K562 (cell line): ENCODE data around the gene FCHSD1. TPM values are rescaled to one million over a fixed set of nuclear protein-coding genes. Genes with fewer than 3 reads are reported as not detected.
A peak's percentile ranks its signal among the peaks of the same experiment; 100 is the strongest.

ENCODE experiments used
- BCOR ChIP-seq: fragments of 450-650 bp; IDR thresholded peaks from 2 replicates; pipeline ENCODE4 v1.6.1; 2016
- CC2D1A ChIP-seq: fragments of 450-650 bp; IDR thresholded peaks from 2 replicates; pipeline ENCODE4 v1.6.1; 2017; ENCODE audit warnings: mild to moderate bottlenecking
- CGGBP1 ChIP-seq: fragments of 250-450 bp; sonication (Bioruptor Pico); IDR thresholded peaks from 2 replicates; pipeline ENCODE4 v1.9.0; 2021; ENCODE audit warnings: mild to moderate bottlenecking
- DDX20 ChIP-seq: fragments of 450-650 bp; IDR thresholded peaks from 2 replicates; pipeline ENCODE4 v1.6.1; 2016; ENCODE audit warnings: missing genetic modification characterization, low read depth, mild to moderate bottlenecking, missing compliant biosample characterization, moderate library complexity
- EWSR1 ChIP-seq: fragments of 450-650 bp; IDR thresholded peaks from 2 replicates; pipeline ENCODE4 v1.6.1; 2018; ENCODE audit warnings: borderline replicate concordance, mild to moderate bottlenecking, low read depth, moderate library complexity; ENCODE audit not compliant: partially characterized antibody
- GATAD2B ChIP-seq: fragments of 450-650 bp; IDR thresholded peaks from 2 replicates; pipeline ENCODE4 v1.6.1; 2017; ENCODE audit warnings: mild to moderate bottlenecking, borderline replicate concordance
- HEY1 ChIP-seq: fragments of 250-450 bp; sonication (Bioruptor Pico); IDR thresholded peaks from 2 replicates; pipeline ENCODE4 v1.5.0; 2020; ENCODE audit warnings: mild to moderate bottlenecking, moderate library complexity, borderline replicate concordance
- HIVEP1 ChIP-seq: fragments of 250-450 bp; sonication (Bioruptor Pico); IDR thresholded peaks from 2 replicates; pipeline ENCODE4 v1.4.0; 2020; ENCODE audit warnings: mild to moderate bottlenecking
- ILK ChIP-seq: fragments of 450-650 bp; IDR thresholded peaks from 2 replicates; pipeline ENCODE4 v1.6.1; 2016; ENCODE audit warnings: missing genetic modification characterization, low read depth, mild to moderate bottlenecking, missing compliant biosample characterization, moderate library complexity, borderline replicate concordance
- JUNB ChIP-seq: fragments of 450-650 bp; formaldehyde crosslinking; conservative IDR thresholded peaks from 2 replicates; pipeline ENCODE4 v1.4.0; 2020; ENCODE audit warnings: mild to moderate bottlenecking
- KAT7 ChIP-seq: sonication (generic); formaldehyde crosslinking; IDR thresholded peaks from 2 replicates; pipeline ENCODE4 v1.8.0; 2022; ENCODE audit warnings: missing genetic modification reagents, mild to moderate bottlenecking, borderline replicate concordance
- MEIS2 ChIP-seq: fragments of 450-650 bp; IDR thresholded peaks from 2 replicates; pipeline ENCODE4 v1.6.1; 2014; ENCODE audit warnings: mild to moderate bottlenecking; ENCODE audit not compliant: partially characterized antibody
- NONO ChIP-seq, 2 experiments: fragments of 200-400 bp in 1 of 2; fragments of 450-650 bp in 1 of 2; formaldehyde crosslinking in 1 of 2; IDR thresholded peaks; 2 replicates each; pipeline ENCODE4 v1.6.1; 2017; ENCODE audit warnings: low read depth in 2 of 2, mild to moderate bottlenecking in 2 of 2, moderate library complexity in 2 of 2, low read length in 1 of 2
- NR1H2 ChIP-seq: sonication (generic); formaldehyde crosslinking; IDR thresholded peaks from 2 replicates; pipeline ENCODE4 v1.4.0; 2020; ENCODE audit warnings: mild to moderate bottlenecking, missing genetic modification reagents
- PATZ1 ChIP-seq: fragments of 250-450 bp; sonication (Bioruptor Pico); IDR thresholded peaks from 2 replicates; pipeline ENCODE4 v1.5.0; 2020; ENCODE audit warnings: mild to moderate bottlenecking, borderline replicate concordance
- SMAD3 ChIP-seq: fragments of 450-650 bp; formaldehyde crosslinking; conservative IDR thresholded peaks from 2 replicates; pipeline ENCODE4 v1.4.0; 2020; ENCODE audit warnings: mild to moderate bottlenecking
- SRF ChIP-seq, 2 experiments: fragments of 250-450, 450-650 bp in 1 of 2; sonication (Bioruptor Pico) in 1 of 2; sonication (generic) in 1 of 2; formaldehyde crosslinking; IDR thresholded peaks; 2 replicates each; pipeline versions ENCODE4 v1.5.0 to v1.5.1; 2020 to 2022; ENCODE audit warnings: mild to moderate bottlenecking in 1 of 2, missing genetic modification reagents in 1 of 2
- SUPT5H ChIP-seq: fragments of 450-650 bp; IDR thresholded peaks from 2 replicates; pipeline ENCODE4 v1.6.1; 2016
- TEAD1 ChIP-seq, 2 experiments: fragments of 450-650 bp in 1 of 2; sonication (generic) in 1 of 2; formaldehyde crosslinking; IDR thresholded peaks; 2 replicates each; pipeline versions ENCODE4 v1.4.0 to v1.8.0; 2020 to 2022; ENCODE audit warnings: mild to moderate bottlenecking in 2 of 2, missing genetic modification reagents in 1 of 2
- ZFX ChIP-seq: sonication (generic); formaldehyde crosslinking; IDR thresholded peaks from 2 replicates; pipeline ENCODE4 v1.8.0; 2022; ENCODE audit warnings: mild to moderate bottlenecking, missing genetic modification reagents, moderate library complexity
- ZKSCAN8 ChIP-seq: fragments of 200-800 bp; sonication (Bioruptor generic); IDR thresholded peaks from 2 replicates; pipeline ENCODE4 v1.6.1; 2016; ENCODE audit warnings: missing genetic modification characterization, missing compliant biosample characterization
- ZNF133 ChIP-seq: fragments of 250-450 bp; sonication (Bioruptor Pico); IDR thresholded peaks from 2 replicates; pipeline ENCODE4 v1.4.0; 2020; ENCODE audit warnings: mild to moderate bottlenecking
- ZNF316 ChIP-seq: fragments of 450-650 bp; IDR thresholded peaks from 2 replicates; pipeline ENCODE4 v1.6.1; 2016
- ZNF507 ChIP-seq: conservative IDR thresholded peaks from 2 replicates; pipeline ENCODE4 v1.6.1; 2017; ENCODE audit warnings: missing genetic modification characterization, missing compliant biosample characterization
- ZSCAN32 ChIP-seq: fragments of 450-650 bp; formaldehyde crosslinking; IDR thresholded peaks from 2 replicates; pipeline ENCODE4 v1.4.0; 2020; ENCODE audit warnings: mild to moderate bottlenecking, moderate library complexity
- polyA plus RNA-seq, 8 experiments: library from polyadenylated mRNA; depleted of rRNA in 4 of 8; stranded (reverse) in 5 of 8; unstranded in 3 of 8; fragments of >200 nt; fragmentation: Nextera tagmentation in 2 of 8; fragmentation: Illumina TruSeq in 1 of 8; extraction: Ambion mirVana in 2 of 8; extraction: Trizol in 1 of 8; gene quantifications; 2 replicates each; pipeline versions ENCODE4 v1.2.1 to v1.2.3, GENCODE V29; 2011 to 2014; ENCODE audit warnings: inconsistent platforms in 1 of 8, missing spikeins in 1 of 8
- total RNA-seq, 7 experiments: library from RNA; depleted of rRNA in 6 of 7; stranded (reverse); fragments of >200 nt in 6 of 7; fragmentation: Illumina TruSeq in 2 of 7; extraction: Trizol in 2 of 7; gene quantifications; 2 replicates each; pipeline versions ENCODE4 v1.2.1 to v1.2.3, GENCODE V29; 2011 to 2021; ENCODE audit warnings: low replicate concordance in 1 of 7
- TF ChIP-seq, protein P1 (sequence below), 2 experiments: fragments of 250-450 bp in 1 of 2; fragments of 450-650 bp in 1 of 2; sonication (Bioruptor Pico) in 1 of 2; IDR thresholded peaks; 2 replicates each; pipeline versions ENCODE4 v1.6.1 to v1.8.0; 2016 to 2021; ENCODE audit warnings: mild to moderate bottlenecking in 2 of 2, moderate library complexity in 2 of 2, missing compliant biosample characterization in 1 of 2, missing genetic modification characterization in 1 of 2

The FCHSD1 gene
- total and polyA plus RNA-seq, 9 of the 15 experiments (the other 6 are each of a cell fraction or from before 2014, with no cell fraction given) = 0.35 to 37.5 (median 13.6) TPM

DNA sequence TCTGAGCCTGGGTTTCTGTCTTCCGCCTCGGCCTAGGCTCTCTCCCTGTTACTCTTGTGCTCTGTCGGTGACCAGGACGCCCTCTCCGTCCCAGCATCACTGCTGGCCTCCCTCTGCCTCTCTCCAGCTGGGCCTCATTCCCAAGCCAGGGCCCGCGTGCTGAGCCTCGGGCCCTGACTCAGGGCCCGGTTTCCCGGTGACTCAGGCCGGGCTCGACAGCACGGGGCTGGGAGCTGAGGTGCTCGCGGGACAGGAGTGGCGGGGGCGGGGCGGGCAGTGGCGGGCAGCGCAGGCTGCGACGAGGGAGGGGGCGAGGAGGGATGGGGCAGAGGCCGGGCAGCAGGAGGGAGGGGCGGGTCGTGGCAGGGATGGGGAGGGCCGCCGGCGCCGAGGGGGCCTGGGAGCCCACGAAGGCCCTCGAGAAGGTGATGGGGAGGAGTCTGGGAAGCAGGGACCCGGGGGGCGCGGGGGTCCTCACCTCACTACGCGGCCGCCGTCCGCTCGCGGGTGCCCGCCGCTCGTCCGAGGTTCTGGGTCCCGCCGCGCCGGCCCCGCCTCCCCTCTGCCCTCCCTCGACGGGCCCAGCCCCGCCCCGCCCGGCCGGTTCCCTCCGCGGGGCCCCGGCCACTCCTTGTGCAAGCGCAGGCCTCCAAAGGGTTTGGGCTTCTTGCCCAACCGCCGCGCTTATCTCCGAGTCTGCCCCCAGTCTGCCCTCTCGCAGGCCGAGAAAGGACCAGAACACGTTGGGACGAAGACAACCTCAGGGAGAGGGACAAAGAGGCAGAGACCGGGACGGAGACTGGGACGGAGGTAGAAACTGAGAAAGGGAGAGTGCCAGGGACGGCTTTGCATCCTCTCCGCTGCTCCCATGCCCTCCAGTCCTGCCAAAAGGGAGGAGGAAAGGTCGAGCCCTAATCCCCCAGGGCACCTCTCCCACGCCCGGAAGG, 30.8 kb upstream of the FCHSD1 start, which contains the start of gene ARAP3 (continued):
- TF ChIP-seq NONO (IDR thresholded peaks at IDR 0.05; ENCODE audit: low read depth in 2 of 2, low read length in 1 of 2) (no peak; a peak in 1 of 4 replicates), DDX20 (tag) (no peak), PATZ1 (CRISPR knock-in tag) (no peak), SMAD3 (CRISPR knock-in tag) (0 out of 2 replicates have a peak, but pooled peaks have one; percentile 45), ZNF507 (tag) (no peak), MEIS2 (no peak), JUNB (no peak), ZFX (peak; percentile 88), TEAD1 (CRISPR knock-in tag; IDR thresholded peaks at IDR 0.05) (no peak), SRF (CRISPR knock-in tag; IDR thresholded peaks at IDR 0.05) (no peak), ILK (no peak), NR1H2 (no peak), SUPT5H (peak; percentile 13; the same call in 1 of the 2 replicates), HIVEP1 (CRISPR knock-in tag) (peak; percentile 27; the same call in 1 of the 2 replicates), EWSR1 (no peak), GATAD2B (no peak; the same call in 1 of the 2 replicates), HEY1 (no peak), CC2D1A (no peak), BCOR (no peak), ZSCAN32 (no peak), KAT7 (peak; percentile 53; the same call in 1 of the 2 replicates), ZNF316 (no peak), CGGBP1 (CRISPR knock-in tag) (no peak), ZNF133 (CRISPR knock-in tag) (no peak), ZKSCAN8 (no peak)
- TF ChIP-seq, protein P1, sequence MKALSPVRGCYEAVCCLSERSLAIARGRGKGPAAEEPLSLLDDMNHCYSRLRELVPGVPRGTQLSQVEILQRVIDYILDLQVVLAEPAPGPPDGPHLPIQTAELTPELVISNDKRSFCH (CRISPR knock-in tag; IDR thresholded peaks at IDR 0.05) = no peak
- TF ChIP-seq, protein P1 (tag; IDR thresholded peaks at IDR 0.05) = no peak; the same call in none of the 2 replicates
